GM23248 (cell line): ENCODE data around the gene TIMP4. TPM values are rescaled to one million over a fixed set of nuclear protein-coding genes. Genes with fewer than 3 reads are reported as not detected.

ENCODE experiments used
- DNase-seq: peaks from one replicate; pipeline ENCODE4 v3.0.0-alpha.2; 2015
- H2AFZ ChIP-seq: fragments of 200-600 bp; sonication (generic); 2 replicates; pipeline ENCODE4 v1.6.1; 2016; ENCODE audit warnings: antibody characterized with exemption
- H3F3A ChIP-seq: fragments of 200-600 bp; sonication (generic); 2 replicates; pipeline ENCODE4 v1.6.1; 2016; ENCODE audit warnings: mild to moderate bottlenecking, antibody characterized with exemption, mixed run types; ENCODE audit not compliant: insufficient read depth
- H3K27ac ChIP-seq: fragments of 200-600 bp; sonication (generic); 2 replicates; pipeline ENCODE4 v1.5.1; 2016; ENCODE audit warnings: mild to moderate bottlenecking
- H3K27me3 ChIP-seq: fragments of 200-600 bp; sonication (generic); replicated peaks from 2 replicates; pipeline ENCODE4 v1.6.1; 2016; ENCODE audit warnings: mild to moderate bottlenecking; ENCODE audit not compliant: insufficient read depth
- H3K36me3 ChIP-seq: fragments of 200-600 bp; sonication (generic); 2 replicates; pipeline ENCODE4 v1.6.1; 2016; ENCODE audit warnings: low read depth, mild to moderate bottlenecking
- H3K4me1 ChIP-seq: fragments of 200-600 bp; sonication (generic); 2 replicates; pipeline ENCODE4 v1.6.1; 2016; ENCODE audit warnings: mild to moderate bottlenecking; ENCODE audit not compliant: insufficient read depth
- H3K4me2 ChIP-seq: fragments of 200-600 bp; sonication (generic); one replicate; pipeline ENCODE4 v1.6.1; 2016; ENCODE audit warnings: mild to moderate bottlenecking; ENCODE audit not compliant: unreplicated experiment
- H3K4me3 ChIP-seq: fragments of 200-600 bp; sonication (generic); 2 replicates; pipeline ENCODE4 v1.5.1; 2016; ENCODE audit warnings: mild to moderate bottlenecking
- H3K79me2 ChIP-seq: fragments of 200-600 bp; sonication (generic); 2 replicates; pipeline ENCODE4 v1.6.1; 2016; ENCODE audit warnings: mild to moderate bottlenecking; ENCODE audit not compliant: insufficient read depth
- H3K9ac ChIP-seq: fragments of 200-600 bp; sonication (generic); 2 replicates; pipeline ENCODE4 v1.6.1; 2016; ENCODE audit warnings: mild to moderate bottlenecking
- H3K9me2 ChIP-seq: fragments of 200-600 bp; sonication (generic); 2 replicates; pipeline ENCODE4 v1.6.1; 2016; ENCODE audit warnings: mixed run types, mild to moderate bottlenecking, moderate library complexity; ENCODE audit not compliant: insufficient read depth
- H3K9me3 ChIP-seq: fragments of 200-600 bp; sonication (generic); one replicate; pipeline ENCODE4 v1.6.1; 2017; ENCODE audit warnings: low read depth
- H4K20me1 ChIP-seq: fragments of 200-600 bp; sonication (generic); 2 replicates; pipeline ENCODE4 v1.6.0; 2016; ENCODE audit not compliant: insufficient read depth
- EZH2 ChIP-seq: fragments of 200-600 bp; sonication (generic); IDR thresholded peaks from 2 replicates; pipeline ENCODE4 v1.6.1; 2018; ENCODE audit warnings: antibody characterized with exemption, mild to moderate bottlenecking; ENCODE audit not compliant: insufficient read depth, poor library complexity, severe bottlenecking
- EZH2phosphoT487 ChIP-seq: fragments of 200-600 bp; sonication (generic); IDR thresholded peaks from 2 replicates; pipeline ENCODE4 v1.6.1; 2018; ENCODE audit warnings: antibody characterized with exemption, moderate library complexity, mild to moderate bottlenecking, low read depth; ENCODE audit not compliant: insufficient read depth
- WGBS, 2 experiments: methylation state at CpG; one replicate each; pipeline ENCODE4 v1.1.6; 2015 to 2017; ENCODE audit warnings: low lambda C conversion rate in 2 of 2, low coverage in 1 of 2; ENCODE audit errors: missing lambda C conversion rate in 2 of 2; 5-methylcytosine and 5-hydroxymethylcytosine counted together
- in situ Hi-C: fragments of 300-500 bp; cut with MboI; formaldehyde crosslinking; loops from 2 replicates; pipeline ENCODE4 v1.15.0; 2020
- polyA plus RNA-seq: library from polyadenylated mRNA; unstranded; fragments of >200 nt; fragmentation: Nextera tagmentation; extraction: Ambion mirVana; gene quantifications from 2 replicates; pipeline ENCODE4 v1.2.1, GENCODE V29; 2016
- total RNA-seq: library from RNA; depleted of rRNA; stranded (reverse); fragments of >200 nt; shearing (Covaris generic); gene quantifications from 2 replicates; pipeline ENCODE4 v1.2.3, GENCODE V29; 2014; rRNA removed

Gene TIMP4
- total RNA-seq (0.54 TPM in 1 of 2 replicates, not detected in the other), polyA plus RNA-seq (0.27 TPM in 1 of 2 replicates, not detected in the other)

GRCh38 chr3:12158387-12159226, at the start of gene TIMP4:
Gene TIMP4, minus strand, starts transcription at chr3:12158912. Its CDS starts 72 bp downstream, at chr3:12158840.
- Histone ChIP-seq H3K9me3 (no peaks in the 10 kb centered on the region), H3K79me2 (no peaks in the 10 kb centered on the region), H3K27me3 (no peaks in the 10 kb centered on the region), H3F3A (no peaks in the 10 kb centered on the region), H3K4me3 (peak within 1 kb of the TSS; percentile 65), H3K27ac (no peak within 1 kb of the TSS), H2AFZ (peak within 1 kb of the TSS; percentile 83), H3K9me2 (no peaks in the 10 kb centered on the region), H3K4me2 (peak within 1 kb of the TSS; percentile 56), H4K20me1 (no peaks in the 10 kb centered on the region), H3K4me1 (peaks cover 6% of the 10 kb centered on the region; the same call in 1 of the 2 replicates), H3K36me3 (no peaks in the 10 kb centered on the region), H3K9ac (peak within 1 kb of the TSS; percentile 55)
- in situ Hi-C loops: no loop called here
- WGBS, 2 experiments: 11% methylated on average over 31 to 32 of the region's 34 CpGs
- DNase-seq: peak; percentile 68
- TF ChIP-seq EZH2: no peak
- TF ChIP-seq EZH2phosphoT487: no peak

- H3K27me3 ChIP-seq: no peaks in the 10 kb centered on the region
- in situ Hi-C loops: no loop called here
- H3K9me2 ChIP-seq: no peaks in the 10 kb centered on the region
- DNase-seq: no peak
- no peaks in the 10 kb centered on the region for H3K36me3 ChIP-seq
- H2AFZ ChIP-seq: no peak overlapping the region
- H3K9me3 ChIP-seq: no peaks in the 10 kb centered on the region
- H3K79me2 ChIP-seq: no peaks in the 10 kb centered on the region
- H3K4me3 ChIP-seq: no peak overlapping the region
- no peak overlapping the region for H3K4me2 ChIP-seq
- TF ChIP-seq EZH2 (no peak), EZH2phosphoT487 (no peak)
- no peak overlapping the region for H3K9ac ChIP-seq
- H3K27ac ChIP-seq: no peak overlapping the region
- no peaks in the 10 kb centered on the region for H4K20me1 ChIP-seq
- no peaks in the 10 kb centered on the region for H3K4me1 ChIP-seq
- 91 to 93% methylated on average over 4 of the region's 4 CpGs for WGBS, 2 experiments
- H3F3A ChIP-seq: no peaks in the 10 kb centered on the region
Measured at GRCh38 chr3:12205171-12205570, 46.5 kb upstream of the TIMP4 start.

- Histone ChIP-seq H4K20me1 (no peaks in the 10 kb centered on the region), H3K9ac (no peak overlapping the region), H3K4me2 (no peak overlapping the region), H3F3A (no peaks in the 10 kb centered on the region), H3K9me2 (no peaks in the 10 kb centered on the region), H2AFZ (no peak overlapping the region), H3K9me3 (no peaks in the 10 kb centered on the region), H3K27me3 (no peaks in the 10 kb centered on the region), H3K79me2 (no peaks in the 10 kb centered on the region), H3K4me1 (peaks cover 4% of the 10 kb centered on the region; the same call in 1 of the 2 replicates), H3K27ac (no peak overlapping the region), H3K4me3 (no peak overlapping the region), H3K36me3 (no peaks in the 10 kb centered on the region)
- in situ Hi-C loops: no loop called here
- DNase-seq: no peak
- TF ChIP-seq EZH2phosphoT487 (no peak), EZH2 (no peak)
- WGBS, 2 experiments: 51 to 55% methylated on average over 2 of the region's 2 CpGs
Measured at GRCh38 chr3:12201813-12202212, 43.1 kb upstream of the TIMP4 start.

- no peaks in the 10 kb centered on the region for H4K20me1 ChIP-seq
- peaks cover 24% of the 10 kb centered on the region for H3K4me1 ChIP-seq
- no peak overlapping the region for H2AFZ ChIP-seq
- H3K79me2 ChIP-seq: no peaks in the 10 kb centered on the region
- H3K9me3 ChIP-seq: no peaks in the 10 kb centered on the region
- no peaks in the 10 kb centered on the region for H3K9me2 ChIP-seq
- H3K4me2 ChIP-seq: no peak overlapping the region
- H3K27me3 ChIP-seq: no peaks in the 10 kb centered on the region
- peak; percentile 83 for DNase-seq
- in situ Hi-C loops: no loop called here
- TF ChIP-seq EZH2: no peak
- TF ChIP-seq EZH2phosphoT487: no peak
- WGBS, 2 experiments: 27 to 29% methylated on average over 5 of the region's 5 CpGs
- H3K9ac ChIP-seq: no peak overlapping the region
- no peak overlapping the region for H3K27ac ChIP-seq
- H3K4me3 ChIP-seq: no peak overlapping the region
- peaks cover 15% of the 10 kb centered on the region for H3F3A ChIP-seq
- H3K36me3 ChIP-seq: no peaks in the 10 kb centered on the region
Measured at GRCh38 chr3:12198301-12198700, 39.6 kb upstream of the TIMP4 start.
